Right cardiac atrium (tissue), 5 donors: ENCODE data around the gene GAS6. TPM values are rescaled to one million over a fixed set of nuclear protein-coding genes. Genes with fewer than 3 reads are reported as not detected.
A peak's percentile ranks its signal among the peaks of the same experiment; 100 is the strongest.

Experiments used
- ATAC-seq, 2 donors: fragments of 200-7000 bp; cut with Tn5 transposase; one replicate each; pipeline versions ENCODE4 v1.8.0 to v1.9.1; 2020; ENCODE audit warnings: moderate library complexity in 2 of 2, mild to moderate bottlenecking in 1 of 2
- DNase-seq, 3 donors: peaks; one replicate each; pipeline ENCODE4 v3.0.0-alpha.2; 2020
- H3K27ac ChIP-seq: one replicate; pipeline ENCODE4 v1.5.1; 2013; ENCODE audit warnings: mild to moderate bottlenecking, low read length, control low read depth, moderate library complexity
- H3K27me3 ChIP-seq: one replicate; pipeline ENCODE4 v1.6.1; 2013; ENCODE audit not compliant: control insufficient read depth, insufficient read depth
- H3K4me1 ChIP-seq: one replicate; pipeline ENCODE4 v1.6.1; 2013; ENCODE audit warnings: low read length; ENCODE audit not compliant: control insufficient read depth, insufficient read depth
- H3K4me3 ChIP-seq: one replicate; pipeline ENCODE4 v1.5.1; 2013; ENCODE audit warnings: low read length, control low read depth
- H3K9me3 ChIP-seq: one replicate; pipeline ENCODE4 v1.6.1; 2013; ENCODE audit warnings: low read length; ENCODE audit not compliant: control insufficient read depth
- WGBS: extraction: QIAGEN DNeasy Blood & Tissue Kit; methylation state at CpG from one replicate; pipeline ENCODE4 v1.1.7; 2013; 5-methylcytosine and 5-hydroxymethylcytosine counted together
- intact Hi-C, 4 donors: fragments of 100-400 bp; cut with DNase I; formaldehyde crosslinking; loops; one replicate each; pipeline versions ENCODE4 v1.11.0 to v1.14.0; 2022 to 2023
- polyA plus RNA-seq: library from polyadenylated mRNA; stranded (reverse); fragments of 200-250 nt; gene quantifications from one replicate; pipeline ENCODE4 v1.2.3, GENCODE V29; 2013
- total RNA-seq, 4 donors: library from RNA; stranded (reverse); fragmentation: NEBNext Ultra II Directional; extraction: Animal tissue kit (Norgen Biotek cat#: 25700); gene quantifications; one replicate each; pipeline ENCODE4 v1.2.1, GENCODE V29; 2021
- donor health status: healthy with polysubstance abuse.
- donor health status: DM: no; HTN: yes; CAD: no.
- donor health status: DM: no; HTN: no; CAD: no.
- donor health status: DM: no; HTN: yes; CAD: no; lungs with severe emphysema.
- donor health status: DM: yes; HTN: yes; CAD: no.

GAS6 gene
- total and polyA plus RNA-seq, 5 donors = 197 to 273 (median 205) TPM

DNA sequence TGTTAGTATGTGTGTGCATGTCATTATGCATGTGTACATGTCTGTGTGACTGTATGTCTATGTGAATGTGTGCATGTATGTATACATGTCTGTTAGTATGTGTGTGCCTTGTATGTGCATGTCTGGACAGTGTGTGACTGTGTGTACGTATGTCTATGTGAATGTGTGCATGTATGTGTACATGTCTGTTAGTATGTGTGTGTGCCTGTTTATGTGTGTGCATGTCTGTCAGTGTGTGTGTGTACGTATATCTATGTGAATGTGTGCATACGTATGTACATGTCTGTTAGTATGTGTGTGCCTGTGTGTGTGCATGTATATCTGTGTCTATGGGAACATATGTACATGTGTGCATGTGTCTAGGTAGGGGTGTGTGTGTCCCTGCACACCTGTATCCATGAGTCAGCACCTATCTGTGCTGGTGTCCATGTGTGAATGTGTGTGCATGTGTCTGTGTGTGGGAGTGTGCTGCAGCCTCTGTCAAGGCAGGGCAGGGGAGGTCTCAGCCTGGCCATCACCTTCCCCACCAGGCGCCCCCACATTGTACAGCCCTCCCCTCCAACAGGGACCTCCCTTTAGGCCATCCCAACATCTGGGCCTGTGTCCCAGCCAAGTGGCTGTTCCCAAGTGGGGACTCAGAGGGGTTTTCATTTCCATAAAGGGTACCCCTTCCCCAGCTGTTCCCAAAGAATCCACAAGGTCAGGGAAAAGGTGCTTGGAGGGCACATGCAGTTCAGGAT, 4.4 kb downstream of the GAS6 start:
- intact Hi-C loops = loop anchor here in 1 of 4 donors (5.0 kb wide), 1 partner anchor 37 kb away; no protein-coding TSS in a partner anchor

DNA sequence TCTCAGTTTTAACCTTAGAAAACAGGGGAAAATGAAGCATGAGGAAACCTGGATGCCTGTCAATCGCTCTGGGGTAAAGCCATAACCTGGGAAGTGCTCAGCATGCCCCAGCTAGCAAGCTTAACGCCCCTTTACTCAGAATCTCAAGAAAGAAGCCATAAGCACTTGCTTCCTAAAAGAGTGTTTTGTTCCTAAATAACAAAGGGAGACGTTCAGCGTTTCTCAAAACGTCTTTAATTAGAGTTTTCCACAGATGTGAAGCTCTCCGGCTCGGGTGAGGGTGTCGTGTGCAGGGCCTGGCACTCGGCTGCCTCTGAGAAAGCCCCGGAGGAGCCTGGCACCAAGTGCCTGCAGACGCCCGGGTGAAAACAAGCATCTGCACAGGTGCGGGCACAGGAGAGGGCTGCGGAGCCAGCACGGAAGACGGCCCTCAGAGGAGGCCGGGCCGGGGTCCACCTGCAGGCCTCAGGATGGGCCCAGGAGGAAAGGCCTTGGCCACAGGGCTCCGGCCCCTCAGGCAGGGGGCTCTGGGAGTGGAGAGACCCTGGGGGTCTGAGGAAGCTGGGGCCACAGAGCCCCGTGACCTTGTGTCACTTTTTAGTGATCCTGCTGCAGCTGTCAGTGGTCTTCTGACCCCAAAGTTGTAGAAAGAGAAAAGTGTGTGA, 6.2 kb downstream of the GAS6 start:
- intact Hi-C loops = no loop called here
- Histone ChIP-seq H3K4me3 (no peak overlapping the region), H3K27me3 (no peaks in the 10 kb centered on the region), H3K27ac (no peak overlapping the region), H3K4me1 (peaks cover 24% of the 10 kb centered on the region), H3K9me3 (no peaks in the 10 kb centered on the region)
- ATAC-seq (no peak), DNase-seq (peak in 2 of 3 donors; percentile 32 to 48)
- WGBS = 85% methylated on average over 20 of the region's 20 CpGs

More for the DNA sequence above, 4.4 kb downstream of the GAS6 start:
- ATAC-seq (no peak), DNase-seq (no peak)
- H3K4me3 ChIP-seq = no peak overlapping the region
- no peaks in the 10 kb centered on the region for H3K27me3 ChIP-seq
- 95% methylated on average over 4 of the region's 4 CpGs for WGBS
- peaks cover 10% of the 10 kb centered on the region for H3K4me1 ChIP-seq
- no peak overlapping the region for H3K27ac ChIP-seq
- H3K9me3 ChIP-seq = no peaks in the 10 kb centered on the region

DNA sequence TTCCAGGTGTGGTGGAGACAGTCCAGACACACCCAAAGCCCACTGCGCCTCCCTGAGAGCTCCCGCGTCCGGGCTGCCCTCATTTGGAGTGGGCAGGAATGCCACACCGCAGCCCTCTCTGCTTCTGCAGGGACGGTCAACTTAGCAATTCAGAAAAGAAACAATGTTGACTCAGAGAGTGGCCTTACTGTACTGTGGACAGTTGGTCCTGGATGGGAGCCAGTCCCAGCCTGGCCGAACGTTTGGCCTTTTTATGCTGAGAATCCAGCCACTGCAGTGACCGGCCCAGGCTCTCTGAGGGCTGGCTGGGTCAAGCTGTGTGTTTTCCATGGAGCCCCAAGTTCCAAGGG, 7.2 kb downstream of the GAS6 start:
- Histone ChIP-seq H3K9me3 (no peaks in the 10 kb centered on the region), H3K4me1 (peaks cover 25% of the 10 kb centered on the region), H3K27me3 (no peaks in the 10 kb centered on the region), H3K4me3 (no peak overlapping the region), H3K27ac (no peak overlapping the region)
- ATAC-seq (peak; percentile 4 to 5), DNase-seq (peak in 2 of 3 donors; percentile 66 to 80)
- intact Hi-C loops = no loop called here
- WGBS = 47% methylated on average over 9 of the region's 9 CpGs

DNA sequence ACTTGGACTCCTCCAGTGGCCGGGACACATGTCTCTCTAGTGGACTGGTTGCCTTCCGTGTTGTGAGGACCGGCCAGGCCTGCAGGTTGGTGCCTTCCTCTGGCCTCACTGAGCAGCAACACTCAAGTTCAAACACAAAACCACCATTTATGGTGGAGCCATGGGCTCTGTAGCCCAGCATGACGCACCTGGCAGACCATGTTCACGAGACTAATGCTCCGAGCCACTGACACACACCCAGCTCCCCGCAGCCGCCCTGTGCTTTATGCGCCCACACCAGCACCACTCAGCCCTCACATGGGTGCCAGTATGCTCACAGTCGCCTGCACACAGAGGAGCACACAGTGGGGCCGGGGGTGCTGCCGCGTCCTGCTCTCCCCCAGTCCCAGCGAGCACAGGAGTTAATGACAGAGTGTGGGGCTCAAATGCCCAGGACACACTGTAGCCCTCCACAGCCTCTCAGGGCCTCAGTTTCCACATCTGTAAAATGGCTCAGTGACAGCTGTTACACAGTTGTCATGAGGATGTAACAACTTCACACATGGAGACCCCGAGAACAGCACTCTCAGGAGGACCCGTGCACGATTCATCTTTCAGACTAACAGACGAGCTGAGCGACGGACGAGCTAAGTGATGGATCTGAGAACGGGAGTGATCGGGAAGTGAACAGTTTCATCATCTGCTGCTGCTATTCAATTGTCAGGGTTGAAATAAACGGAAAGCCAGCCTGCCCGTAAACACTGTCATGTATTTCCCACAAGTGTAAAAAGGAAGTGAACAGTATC, 7.8 kb downstream of the GAS6 start:
- Histone ChIP-seq H3K4me1 (peaks cover 25% of the 10 kb centered on the region), H3K27ac (no peak overlapping the region), H3K27me3 (no peaks in the 10 kb centered on the region), H3K4me3 (no peak overlapping the region), H3K9me3 (no peaks in the 10 kb centered on the region)
- no peak for ATAC-seq
- DNase-seq = peak in 1 of 3 donors; percentile 50
- 93% methylated on average over 25 of the region's 25 CpGs for WGBS
- intact Hi-C loops = no loop called here

DNA sequence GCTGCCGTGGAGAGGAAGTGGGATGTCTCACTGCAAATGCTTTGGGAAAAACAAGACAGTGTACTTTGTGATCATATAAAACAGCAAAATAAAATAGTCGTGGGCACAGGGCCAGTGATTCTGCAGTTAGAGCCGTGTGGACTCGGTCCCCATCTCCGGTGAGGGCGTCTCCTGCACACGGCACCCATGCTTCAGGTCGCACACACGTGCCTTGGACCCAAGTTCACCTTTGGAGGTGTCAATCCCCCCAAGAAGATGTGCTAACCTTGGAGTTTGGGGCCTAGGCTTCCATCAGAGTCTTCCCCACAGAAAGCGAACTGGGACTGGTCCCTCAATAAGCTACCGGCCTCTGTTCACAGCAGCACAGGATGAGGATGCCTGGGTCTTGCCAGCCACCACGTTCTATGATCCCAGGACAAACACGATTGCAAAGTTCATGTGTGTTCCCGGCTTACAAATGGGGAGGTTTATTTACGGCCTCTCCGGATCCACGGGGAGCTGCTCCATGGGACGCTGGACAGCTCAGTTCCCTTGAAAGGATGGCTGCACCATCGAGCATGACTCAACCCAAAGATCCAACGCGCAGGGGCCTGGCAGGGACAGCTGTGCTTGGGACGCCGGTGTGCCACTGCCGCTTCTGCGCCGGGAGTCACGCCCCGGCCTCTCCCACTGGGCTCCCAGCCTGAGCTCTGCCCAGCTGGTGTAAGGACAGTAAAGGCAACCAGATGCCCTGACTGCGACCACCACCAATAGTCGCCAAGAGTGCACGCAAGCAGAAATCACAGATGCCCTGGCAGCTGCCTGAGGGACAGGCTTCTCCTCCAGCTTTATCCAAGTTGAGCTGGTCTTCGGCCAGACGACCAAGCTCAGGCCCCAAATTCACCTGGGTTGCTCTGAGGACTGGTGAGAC, 8.6 kb downstream of the GAS6 start:
- ATAC-seq (peak; percentile 42), DNase-seq (peak in 2 of 3 donors; percentile 33 to 74)
- H3K4me1 ChIP-seq = peaks cover 25% of the 10 kb centered on the region
- no peaks in the 10 kb centered on the region for H3K9me3 ChIP-seq
- WGBS = 69% methylated on average over 33 of the region's 33 CpGs
- H3K4me3 ChIP-seq = no peak overlapping the region
- no peaks in the 10 kb centered on the region for H3K27me3 ChIP-seq
- peak overlapping the region; percentile 19 for H3K27ac ChIP-seq
- intact Hi-C loops = no loop called here

DNA sequence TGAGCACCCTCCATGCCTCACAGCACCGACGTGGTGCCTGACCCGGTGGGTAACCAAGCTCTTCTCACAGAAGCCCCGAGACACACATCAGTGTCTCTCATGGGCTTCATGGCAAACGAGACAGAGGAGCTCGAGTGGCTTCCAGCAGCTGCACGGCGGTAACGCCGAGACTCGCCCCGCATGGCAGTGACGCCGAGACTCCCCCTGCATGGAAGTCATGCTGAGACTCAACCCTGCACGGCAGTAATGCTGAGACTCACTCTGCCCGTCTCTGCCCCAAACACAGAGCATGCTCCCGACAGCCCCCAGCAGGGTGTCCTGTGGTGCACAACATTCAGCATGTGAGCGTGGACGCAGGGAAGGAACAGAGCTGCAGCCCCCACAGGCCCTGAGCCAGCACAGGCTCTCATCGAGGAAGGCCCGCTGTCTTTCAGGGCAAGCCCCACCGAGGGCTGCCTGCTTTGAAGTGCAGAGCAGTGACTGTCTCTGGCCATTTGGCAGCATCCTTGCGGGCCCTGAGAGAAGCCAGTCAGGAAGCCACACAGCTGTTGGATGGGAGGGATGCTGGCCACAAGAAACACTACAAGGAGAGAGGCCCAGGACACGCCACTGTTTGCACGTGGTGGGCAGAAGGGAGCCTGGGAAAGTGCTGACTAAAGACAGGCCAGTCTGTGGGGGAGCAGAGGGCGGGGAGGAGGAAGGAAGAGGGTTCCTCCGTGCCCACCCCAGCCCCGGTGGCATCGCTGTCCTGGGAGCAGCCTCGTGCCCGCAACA, 9.5 kb downstream of the GAS6 start:
- intact Hi-C loops = no loop called here
- 38% methylated on average over 31 of the region's 31 CpGs for WGBS
- DNase-seq (peak; percentile 26 to 79 (median 72)), ATAC-seq (peak; percentile 22 to 36)
- H3K4me1 ChIP-seq = peaks cover 25% of the 10 kb centered on the region
- no peaks in the 10 kb centered on the region for H3K9me3 ChIP-seq
- no peaks in the 10 kb centered on the region for H3K27me3 ChIP-seq
- no peak overlapping the region for H3K4me3 ChIP-seq
- no peak overlapping the region for H3K27ac ChIP-seq

DNA sequence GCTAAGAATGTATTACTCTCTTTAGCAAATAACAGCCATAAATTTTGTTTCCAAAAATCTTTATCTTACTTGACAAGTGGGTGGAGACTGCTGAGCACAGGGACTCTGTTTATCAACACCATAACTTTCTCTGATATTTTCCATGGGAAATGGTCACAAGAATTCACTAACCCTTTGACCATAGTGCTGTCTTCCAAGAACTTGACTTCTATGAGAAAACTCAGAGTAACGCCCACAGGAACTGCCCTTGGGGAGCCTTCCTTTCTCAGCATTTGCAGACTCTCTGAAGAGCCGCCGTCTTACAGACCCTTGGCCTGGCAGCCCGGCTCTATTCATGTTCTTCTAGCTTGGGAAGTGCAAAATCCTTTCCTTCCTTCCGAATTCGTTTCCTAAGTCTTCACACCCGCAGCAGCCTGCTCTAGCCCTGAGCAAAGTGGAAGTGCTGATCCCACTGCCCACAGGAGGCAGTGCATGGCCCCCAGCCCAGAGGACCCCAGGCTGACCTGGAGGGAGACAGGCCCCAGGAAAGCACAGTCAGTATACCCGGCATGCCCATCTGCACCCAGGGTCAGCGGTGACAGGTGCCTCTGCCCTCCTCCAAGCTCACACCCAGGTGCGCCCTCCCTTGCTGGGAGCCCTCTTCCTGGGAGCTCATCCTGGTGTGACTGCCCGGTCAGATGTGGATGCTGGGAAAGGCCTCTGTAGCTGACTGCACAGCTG, 10.2 kb downstream of the GAS6 start:
- ATAC-seq = peak; percentile 57 to 72
- H3K4me1 ChIP-seq = peaks cover 27% of the 10 kb centered on the region
- no peak overlapping the region for H3K4me3 ChIP-seq
- WGBS = 35% methylated on average over 11 of the region's 11 CpGs
- DNase-seq = peak in 2 of 3 donors; percentile 63 to 76
- H3K27me3 ChIP-seq = no peaks in the 10 kb centered on the region
- H3K27ac ChIP-seq = peak overlapping the region; percentile 26
- intact Hi-C loops = no loop called here
- H3K9me3 ChIP-seq = no peaks in the 10 kb centered on the region

DNA sequence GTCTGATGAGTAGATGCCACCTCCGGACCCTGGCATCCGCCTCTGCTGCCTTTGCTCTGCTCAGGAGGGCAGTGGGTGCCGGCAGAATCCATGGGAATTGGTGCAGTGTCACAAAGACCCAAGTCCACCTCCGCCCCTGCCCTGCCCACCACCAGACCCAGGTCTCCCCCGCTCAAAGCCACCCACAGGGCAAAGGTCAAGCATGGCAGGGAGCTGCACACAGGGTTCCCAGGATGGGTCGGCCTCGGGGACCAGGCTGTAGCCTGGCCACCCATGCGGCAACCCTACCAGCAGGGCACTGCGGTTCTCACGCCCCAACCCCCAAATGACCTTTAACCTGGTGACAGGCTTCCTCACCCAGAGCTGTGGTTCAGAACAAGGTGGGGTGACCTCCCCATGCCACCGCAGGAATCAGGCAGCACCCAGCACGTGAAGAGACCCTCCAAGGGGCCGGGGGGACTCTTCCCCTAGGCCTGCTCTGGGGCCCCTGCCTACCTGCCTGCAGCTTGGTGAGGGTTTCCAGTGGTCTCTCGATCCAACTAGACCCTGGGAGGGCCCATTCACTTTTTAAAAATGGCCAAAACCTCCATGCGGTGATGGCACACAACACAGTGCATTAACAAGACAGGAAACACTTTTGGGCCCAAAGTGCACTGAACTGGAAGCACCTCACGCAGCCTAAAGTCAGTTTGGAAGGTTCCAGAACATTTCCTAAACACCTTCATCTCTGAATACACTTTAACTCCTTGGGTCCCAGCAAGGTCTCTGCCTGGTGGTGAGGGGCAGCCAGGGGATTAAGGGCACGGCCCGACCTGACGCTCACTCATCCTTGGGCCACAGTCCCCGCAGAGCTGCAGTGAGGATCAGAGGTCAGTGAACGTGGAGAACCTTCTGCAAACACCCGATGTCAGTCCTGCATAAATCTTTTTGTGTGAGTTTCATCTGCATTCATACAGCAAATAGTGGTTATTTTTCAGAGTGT, 11.0 kb downstream of the GAS6 start:
- Histone ChIP-seq H3K27ac (no peak overlapping the region), H3K4me3 (no peak overlapping the region), H3K9me3 (no peaks in the 10 kb centered on the region), H3K4me1 (peaks cover 31% of the 10 kb centered on the region), H3K27me3 (no peaks in the 10 kb centered on the region)
- intact Hi-C loops = no loop called here
- DNase-seq (peak in 2 of 3 donors; percentile 49 to 53), ATAC-seq (no peak)
- 75% methylated on average over 22 of the region's 22 CpGs for WGBS
